CD4-positive, alpha-beta T cell treated with Interleukin-15 for 4 hours (primary cell): ENCODE measurements around the gene PMIS2.

Experiments used
- DNase-seq: peaks from one replicate; pipeline ENCODE4 v3.0.0-alpha.2; 2020; ENCODE audit warnings: low spot score

PMIS2 gene

DNA sequence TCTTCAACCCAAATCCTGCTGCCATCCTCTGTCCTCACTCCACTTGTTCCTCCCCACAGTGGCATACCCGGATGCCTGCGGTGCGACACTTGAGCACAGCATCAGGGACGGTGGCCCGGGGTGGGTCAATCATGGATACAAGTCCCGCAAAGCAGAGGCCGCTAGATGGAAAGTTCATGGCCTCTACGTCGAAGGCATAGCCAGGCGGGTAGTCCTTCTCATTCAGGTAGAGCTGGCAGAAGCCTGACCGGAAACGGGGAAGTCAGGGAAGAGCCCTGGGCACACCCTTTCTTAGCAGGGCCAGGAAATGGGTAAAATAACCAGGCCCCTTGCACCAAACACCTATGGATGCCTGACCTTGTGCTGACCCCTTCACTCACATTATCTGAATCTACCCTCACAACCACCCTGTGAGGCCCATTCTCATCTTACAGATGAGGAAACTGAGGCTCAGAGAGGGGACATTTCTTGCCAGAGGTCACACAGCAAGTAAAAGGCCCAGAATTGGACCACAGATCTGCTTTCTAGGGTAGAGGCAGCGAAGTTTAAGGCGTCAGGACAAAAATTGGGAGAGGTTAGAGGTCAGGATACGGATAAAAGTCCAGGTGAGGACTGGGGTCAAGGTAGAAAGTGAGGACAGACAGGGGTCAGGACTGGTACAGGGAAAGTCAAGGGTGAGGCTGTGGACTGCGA lies 29.0 kb upstream of the PMIS2 start:
- DNase-seq = no peak

DNA sequence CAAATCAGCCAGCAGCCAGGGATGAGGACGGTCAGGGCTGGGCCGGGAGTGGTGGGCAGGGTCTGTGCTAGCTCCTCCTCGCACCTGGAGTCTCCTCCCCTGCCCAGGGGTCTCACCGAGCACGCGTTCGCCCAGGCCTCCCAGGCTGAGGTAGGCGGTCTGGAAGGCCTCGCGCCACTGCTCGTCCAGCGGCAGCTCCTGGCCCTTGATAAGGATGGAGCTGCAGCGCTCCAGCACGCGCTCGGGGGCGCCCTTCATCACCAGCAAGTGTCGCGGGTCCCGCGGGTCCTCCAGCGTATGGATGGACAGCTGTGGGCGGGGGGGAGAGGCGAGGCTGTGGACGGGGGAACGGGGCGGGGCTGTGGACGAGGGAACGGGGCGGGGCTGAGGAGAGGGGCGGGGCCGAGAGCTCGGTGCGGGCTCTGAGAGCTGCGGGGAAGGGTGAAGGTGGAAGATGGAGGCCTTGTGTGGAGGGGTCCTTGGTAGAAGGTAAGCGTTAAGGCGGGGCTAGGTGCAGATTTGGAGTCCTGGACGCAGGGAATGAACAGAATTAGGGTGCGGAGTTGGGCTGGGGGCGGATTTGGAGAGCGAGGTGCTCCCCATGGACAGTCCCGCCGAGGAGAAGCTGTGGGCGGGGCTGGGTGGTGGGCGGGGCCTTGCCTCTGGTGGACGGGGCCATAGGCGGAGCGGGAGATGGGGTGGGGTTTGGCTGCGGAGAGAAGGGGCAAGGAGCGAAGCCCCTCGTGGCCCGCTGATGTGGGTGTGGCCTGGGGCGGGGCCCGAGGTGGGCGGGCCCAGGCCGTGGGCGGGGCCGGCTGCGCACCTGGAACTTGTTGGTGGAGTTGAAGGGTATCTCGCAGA lies 28.2 kb upstream of the PMIS2 start:
- peak; percentile 25 for DNase-seq

DNA sequence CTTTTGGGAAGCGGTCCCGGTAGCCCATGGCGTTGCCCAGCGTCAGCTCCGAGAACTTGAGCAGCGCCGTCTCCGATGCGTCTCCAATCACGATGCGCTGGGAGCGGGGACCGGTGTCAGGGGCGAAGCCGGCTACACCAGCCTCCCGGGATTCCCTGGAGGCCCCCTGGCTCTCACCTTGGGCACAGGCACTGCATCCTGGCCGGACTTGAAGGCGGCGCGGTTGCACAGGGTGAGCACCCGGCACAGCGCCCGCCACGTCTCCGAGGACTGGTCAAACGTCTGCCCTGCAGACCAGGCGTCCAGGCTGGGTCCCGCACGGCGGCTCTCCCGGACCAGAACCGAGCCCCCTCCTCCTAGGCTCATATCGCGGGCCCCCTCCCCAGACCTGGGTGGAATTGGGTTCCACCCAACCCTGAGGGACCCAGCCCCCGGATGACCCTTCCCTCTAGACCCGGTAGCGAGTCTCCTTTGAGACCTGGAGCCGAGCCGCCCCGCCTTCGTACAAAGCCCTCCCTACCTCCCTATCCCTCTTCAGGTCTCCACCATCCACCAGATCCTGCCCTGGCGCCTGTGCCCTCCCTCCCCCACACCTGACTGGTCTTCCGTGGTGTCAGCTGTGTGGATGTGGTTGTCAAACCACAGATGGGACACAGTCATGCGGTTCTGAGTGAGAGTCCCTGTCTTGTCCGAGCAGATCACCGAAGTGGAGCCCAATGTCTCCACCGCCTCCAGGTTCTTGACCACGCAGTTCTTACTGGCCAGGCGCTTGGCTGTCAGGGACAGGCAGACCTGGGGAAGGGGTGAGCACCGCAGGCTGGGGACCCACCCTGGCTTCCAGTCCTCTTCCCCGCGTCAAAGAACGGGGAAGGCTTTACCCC lies 27.3 kb upstream of the PMIS2 start:
- no peak for DNase-seq

DNA sequence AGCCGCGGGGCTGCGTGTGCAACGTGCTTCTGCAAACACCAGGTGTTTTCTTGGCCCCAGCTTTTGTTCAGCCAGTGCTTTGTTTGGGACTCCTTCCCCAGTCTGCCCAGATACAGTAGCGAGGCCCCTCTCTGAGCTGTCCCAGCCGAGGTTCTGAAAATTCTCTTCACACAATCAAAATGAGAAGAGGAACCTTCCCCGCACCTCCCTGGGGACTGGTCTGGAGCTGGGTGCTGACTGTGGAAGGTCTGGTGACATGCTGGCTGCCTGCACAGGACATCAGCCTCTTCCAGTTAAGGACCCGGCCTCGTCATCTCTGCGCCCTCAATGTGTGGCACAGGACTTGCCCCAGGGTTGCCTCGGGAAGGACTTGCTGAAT lies 26.7 kb upstream of the PMIS2 start:
- DNase-seq = no peak

DNA sequence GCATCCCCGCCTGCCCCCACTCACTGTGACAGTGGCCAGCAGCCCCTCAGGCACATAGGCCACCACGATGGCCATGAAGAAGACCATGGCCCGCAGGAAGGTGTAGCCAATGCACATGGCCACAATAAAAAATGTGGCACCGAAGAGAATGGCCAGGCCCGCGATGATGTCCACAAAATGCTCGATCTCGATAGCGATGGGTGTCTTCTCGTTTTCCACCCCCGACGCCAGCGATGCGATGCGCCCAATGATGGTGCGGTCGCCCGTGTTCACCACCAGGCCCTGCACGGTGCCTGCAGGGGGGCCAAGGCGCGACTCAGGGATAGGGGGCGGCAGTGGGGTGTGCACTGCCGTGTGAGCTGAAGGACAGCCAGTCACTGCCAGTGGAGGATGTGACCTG lies 26.2 kb upstream of the PMIS2 start:
- no peak for DNase-seq

DNA sequence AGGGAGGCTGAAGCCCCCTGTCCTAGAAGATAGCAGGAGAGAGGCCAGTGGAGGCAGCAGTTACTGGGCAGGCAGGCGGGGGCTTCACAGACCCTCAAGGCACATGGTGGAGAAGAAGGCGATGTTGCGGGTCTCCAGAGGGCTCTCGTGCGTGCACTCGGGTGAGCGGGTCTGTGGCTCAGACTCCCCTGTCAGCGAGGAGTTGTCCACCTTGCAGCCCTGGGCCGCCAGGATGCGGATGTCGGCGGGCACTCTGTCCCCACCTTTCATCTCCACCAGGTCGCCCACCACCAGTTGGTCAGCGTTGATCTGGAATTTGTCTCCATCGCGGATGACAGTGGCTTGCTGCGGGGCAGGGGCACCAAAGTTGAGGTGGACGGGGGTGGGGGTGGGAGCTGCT lies 25.7 kb upstream of the PMIS2 start:
- DNase-seq = no peak

DNA sequence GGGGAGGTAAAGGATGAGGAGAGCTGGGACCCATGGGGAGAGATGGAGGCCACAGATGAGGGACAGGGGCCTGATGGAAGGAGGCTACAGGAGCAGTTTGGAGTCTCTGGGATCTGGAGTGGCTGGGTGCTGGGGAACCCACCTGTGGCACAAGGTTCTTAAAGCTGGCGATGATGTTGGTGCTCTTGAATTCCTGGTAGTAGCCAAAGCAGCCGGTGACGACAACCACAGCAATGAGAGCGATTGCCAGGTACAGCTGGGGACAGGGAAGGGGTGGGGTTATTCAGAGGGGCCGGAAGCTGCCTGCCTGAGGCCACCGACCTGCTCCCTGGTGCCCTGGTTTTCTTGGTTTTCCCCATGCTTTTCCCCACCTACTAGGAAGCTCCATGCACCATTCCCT lies 25.3 kb upstream of the PMIS2 start:
- DNase-seq = no peak

DNA sequence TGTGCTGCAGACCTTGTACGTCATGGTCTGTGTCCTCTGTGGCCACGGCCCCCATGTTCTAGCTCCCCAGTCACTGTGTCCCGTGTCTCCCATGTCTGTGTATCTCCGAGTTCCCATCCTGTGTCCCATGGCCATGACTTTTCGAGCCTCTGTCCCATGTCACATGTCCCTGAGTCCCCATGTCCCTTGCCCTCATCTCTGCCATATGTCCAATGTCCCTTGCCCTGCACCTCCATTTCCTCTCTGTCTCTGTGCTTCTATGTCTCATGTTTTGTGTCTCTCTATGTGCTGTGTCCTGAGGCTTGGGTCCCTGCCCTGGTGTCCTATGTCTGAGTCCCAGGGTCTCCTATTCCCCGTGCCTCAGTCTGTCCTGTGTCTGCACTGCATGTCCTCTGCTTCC lies 24.5 kb upstream of the PMIS2 start:
- no peak for DNase-seq

DNA sequence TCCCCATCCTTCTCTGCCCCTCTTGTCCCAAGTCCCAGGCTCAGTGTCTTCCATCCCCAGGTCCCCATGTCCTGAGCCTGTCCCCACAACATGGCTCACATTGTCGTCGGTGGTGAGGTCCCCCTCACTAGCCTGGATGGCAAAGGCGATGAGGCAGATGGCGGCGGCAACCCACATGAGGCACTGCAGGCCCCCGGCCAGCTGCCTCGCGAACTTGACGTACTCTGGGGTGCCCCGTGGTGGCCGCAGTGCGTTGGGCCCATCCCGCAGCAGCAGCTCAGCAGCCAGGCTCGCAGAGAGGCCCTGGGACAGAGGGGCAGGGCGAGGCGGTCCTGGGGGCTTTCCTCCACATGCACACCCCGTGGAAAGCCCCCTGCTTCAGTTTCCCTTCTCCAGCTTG lies 23.6 kb upstream of the PMIS2 start:
- no peak for DNase-seq

DNA sequence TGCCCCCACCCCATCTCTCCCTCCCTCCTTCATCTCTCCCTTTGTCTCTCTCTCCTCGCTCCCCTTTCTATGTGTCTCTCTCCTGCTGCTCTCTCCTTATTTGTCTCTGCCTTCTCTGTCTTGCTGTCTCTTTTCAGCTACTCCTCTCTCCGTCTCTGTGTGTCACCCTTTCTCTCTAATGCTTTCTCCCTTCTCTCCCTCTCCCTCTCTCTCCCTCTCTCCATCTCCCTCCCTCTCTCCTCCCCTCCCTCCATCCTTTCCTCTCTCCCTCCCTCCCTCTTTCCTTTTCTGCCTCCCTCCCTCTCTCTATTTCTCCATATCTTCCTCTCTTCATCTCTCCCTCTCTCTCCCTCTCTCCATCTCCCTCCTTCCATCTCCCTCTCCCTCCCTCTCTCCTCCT lies 23.2 kb upstream of the PMIS2 start:
- no peak for DNase-seq

DNA sequence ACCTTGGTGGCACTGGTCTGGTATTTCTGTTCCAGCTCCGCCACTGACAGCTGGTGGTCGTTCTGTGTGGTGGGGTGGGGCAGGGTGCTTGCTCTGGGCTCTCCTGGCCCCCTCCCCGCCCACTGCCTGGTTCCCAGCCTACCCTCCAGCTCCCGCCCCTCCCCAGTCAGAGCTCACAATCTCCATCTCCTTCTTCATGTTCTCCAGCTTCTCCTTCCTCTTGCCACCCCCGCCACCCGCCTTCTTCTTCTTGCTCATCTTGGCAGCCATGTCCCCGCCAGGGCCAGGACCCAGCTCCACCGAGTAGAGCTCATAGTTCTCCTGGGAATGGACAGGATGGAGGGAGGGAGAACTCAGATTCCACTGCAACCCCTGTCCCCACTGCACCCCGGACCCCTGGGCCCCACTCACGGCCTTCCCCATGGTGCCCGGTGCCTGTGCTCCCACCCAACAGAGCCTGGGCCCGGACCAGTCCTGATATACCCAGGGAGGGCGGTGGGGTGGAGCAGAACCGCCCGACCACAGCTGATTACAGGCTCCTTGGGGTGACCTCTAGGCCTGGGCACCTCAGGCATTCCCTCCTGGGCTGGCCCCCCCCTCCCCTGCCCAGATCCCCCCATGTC lies 22.7 kb upstream of the PMIS2 start, which contains the start of gene ATP4A:
TSS of gene ATP4A (minus strand) at position 452 of the 623 bp plus-strand sequence. CDS start at position 423, 29 bp downstream.
- no peak for DNase-seq

DNA sequence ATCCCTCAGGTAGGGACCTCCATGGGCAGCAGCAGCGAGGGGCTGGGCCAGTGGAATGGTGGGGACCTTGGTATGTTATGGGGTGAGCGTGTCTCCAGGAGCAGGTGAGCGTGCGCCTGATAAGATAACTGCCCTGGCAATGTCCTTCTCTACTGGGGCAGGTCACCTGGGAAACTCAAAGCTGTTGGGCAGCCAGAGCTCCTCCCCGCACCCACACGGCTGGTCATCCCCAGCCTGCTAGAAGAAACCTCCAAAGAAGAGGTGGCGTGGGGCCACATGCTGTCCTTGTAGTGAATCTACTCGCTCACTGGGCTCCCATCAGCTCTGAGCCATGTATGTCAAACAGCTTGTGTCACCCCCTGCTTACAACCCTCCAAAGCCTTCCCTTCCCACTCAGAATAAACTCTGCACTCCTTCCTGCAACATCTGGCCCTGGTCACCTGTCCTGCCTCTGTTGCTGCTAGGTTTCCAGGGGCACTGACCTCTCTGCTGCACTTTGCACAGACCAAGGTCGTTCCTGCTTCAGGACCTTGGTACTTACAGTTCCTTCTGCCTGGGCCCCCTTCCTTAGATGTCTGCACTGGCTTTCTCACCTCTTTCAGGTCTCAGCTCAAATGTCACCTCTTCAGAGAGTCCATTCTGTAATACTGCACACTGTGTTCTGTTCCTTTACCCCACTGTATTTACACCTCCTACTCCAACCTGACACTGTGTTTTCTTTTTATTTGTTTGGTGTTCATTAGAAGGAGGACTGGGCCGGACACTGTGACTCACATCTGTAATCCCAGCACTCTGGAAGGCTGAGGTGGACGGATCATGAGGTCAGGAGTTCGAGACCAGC lies 20.7 kb upstream of the PMIS2 start:
- no peak for DNase-seq

DNA sequence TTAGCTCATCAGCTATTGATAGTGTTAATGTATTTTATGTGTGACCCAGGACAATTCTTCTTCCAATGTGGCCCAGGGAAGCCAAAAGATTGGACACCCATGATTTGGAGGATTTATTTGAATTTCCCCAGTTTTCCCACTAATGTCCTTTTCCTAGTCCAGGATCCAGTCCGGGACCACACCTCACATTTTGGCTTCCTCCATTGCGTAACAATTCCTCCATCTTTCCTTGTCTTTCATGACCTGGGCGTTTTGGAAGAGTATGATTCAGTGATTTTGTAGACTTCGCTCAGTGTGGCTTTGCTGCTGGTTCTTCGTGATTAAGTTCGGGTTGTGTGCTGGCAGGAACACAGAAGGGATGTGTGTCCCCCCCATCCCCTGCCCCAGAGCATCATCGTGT lies 19.2 kb upstream of the PMIS2 start:
- DNase-seq = no peak

DNA sequence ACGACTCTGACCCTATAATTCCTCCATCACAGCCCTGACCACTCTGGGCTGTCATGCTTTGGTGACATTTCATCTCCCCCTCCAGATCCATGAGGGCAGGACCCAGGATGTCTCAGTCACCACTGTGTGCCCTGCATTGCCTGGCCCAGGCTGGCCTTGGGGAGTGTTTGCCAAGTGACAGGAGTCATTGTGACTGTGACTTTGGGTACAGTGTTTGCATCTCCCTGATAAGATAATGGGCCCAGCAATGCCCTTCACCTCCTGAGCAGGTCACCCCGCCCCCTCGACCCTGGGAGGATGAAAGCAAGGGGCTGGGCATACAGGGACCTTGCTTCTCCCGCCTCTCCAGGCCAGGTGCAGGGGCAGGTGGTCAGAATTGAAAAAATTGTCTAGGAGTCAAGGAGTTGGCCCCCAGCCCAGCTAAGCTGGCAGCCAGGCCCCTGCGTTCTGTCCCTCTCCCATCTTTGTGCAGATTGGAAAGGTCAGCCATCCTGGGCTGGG lies 16.6 kb upstream of the PMIS2 start:
- no peak for DNase-seq

DNA sequence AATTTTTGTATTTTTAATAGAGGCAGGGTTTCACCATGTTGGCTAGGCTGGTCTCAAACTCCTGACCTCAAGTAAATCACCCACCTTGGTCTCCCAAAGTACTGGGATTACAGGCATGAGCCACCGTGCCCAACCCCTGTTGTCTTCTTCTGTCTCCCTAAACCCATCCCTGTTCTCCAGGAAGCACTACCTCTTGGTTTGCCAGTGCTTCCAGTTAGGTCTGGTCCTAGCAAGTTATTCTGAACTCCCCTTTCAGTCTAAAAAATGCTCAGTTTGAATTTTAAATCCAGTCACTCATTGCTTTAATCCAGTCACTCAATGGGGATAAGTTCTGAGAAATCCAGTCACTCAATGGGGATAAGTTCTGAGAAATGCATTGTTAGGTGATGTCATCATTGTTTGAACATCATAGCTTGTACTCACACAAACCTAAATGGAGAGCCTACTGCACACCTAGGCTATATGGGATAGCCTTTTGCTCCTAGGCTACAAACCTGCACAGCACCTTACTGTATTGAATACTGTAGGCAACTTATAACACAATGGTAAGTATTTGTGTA lies 14.5 kb upstream of the PMIS2 start:
- DNase-seq = no peak

DNA sequence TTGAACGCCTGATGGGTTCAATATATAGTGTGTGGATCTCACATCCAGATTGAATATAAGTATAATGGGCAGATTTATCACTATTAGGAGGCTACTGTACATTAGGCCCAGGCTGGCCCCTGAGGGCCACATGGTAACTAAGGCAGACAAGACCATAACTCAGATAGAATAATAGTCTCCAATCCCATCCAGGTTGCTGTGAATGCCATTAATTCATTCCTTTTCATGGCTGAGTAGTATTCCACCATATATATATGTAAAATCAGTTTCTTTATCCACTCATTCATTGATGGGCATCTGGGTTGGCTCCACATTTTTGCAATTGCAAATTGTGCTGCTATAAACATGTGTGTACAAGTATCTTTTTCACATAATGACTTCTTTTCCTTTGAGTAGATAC lies 8.1 kb upstream of the PMIS2 start:
- DNase-seq = no peak

DNA sequence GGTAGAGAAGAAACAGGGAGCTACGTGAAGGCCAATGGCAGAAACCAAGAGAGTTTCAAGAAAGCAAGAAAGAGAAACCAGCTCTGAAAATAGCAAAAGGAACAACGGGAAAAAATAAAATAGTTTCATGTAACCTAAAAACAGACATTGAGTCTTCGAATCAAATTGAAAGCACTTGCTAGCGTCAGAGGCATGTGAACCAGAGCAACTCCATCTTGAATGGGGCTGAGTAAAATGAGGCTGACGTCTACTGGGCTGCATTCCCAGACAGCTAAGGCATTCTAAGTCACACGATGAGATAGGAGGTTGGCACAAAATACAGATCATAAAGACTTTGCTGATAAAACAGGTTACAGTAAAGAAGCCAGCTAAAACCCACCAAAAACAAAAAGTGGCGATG lies 7.3 kb upstream of the PMIS2 start:
- no peak for DNase-seq

DNA sequence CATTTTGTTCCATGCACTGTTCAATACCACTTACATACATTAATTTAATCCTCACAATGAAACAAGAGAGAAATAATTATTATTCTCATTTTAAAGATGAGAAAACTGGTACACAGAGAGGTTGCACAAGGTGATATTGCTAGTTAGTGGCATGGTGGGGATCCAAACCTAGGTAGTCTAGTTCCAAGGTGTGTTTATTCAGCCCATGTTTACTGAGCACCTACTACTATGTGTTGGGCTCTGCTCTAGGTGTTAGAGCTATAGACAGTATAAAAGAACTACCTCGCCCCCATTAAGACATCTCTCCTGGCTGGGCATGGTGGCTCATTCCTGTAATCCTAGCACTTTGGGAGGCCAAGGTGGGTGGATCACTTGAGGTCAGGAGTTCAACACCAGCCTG lies 3.2 kb upstream of the PMIS2 start:
- DNase-seq = no peak

DNA sequence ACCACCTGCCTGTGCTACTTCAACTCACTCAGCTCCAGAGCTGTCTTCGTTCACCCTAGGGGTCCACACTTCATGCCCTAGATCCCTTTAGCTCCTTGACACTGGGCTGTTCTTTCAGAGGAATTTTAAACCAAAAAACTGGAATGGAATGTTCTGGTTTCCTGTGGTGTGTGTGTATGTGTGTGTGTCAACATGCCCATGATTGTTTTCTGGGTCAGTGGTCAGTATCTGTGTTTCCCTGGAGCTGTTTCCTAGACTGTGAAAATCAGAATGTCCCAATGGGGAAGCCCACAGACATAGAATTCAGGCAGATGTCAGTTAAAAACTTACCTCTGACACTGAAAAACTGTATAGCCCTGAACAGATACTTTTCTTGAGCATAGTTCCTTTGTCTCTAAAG lies 1.3 kb downstream of the PMIS2 start:
- DNase-seq = no peak

DNA sequence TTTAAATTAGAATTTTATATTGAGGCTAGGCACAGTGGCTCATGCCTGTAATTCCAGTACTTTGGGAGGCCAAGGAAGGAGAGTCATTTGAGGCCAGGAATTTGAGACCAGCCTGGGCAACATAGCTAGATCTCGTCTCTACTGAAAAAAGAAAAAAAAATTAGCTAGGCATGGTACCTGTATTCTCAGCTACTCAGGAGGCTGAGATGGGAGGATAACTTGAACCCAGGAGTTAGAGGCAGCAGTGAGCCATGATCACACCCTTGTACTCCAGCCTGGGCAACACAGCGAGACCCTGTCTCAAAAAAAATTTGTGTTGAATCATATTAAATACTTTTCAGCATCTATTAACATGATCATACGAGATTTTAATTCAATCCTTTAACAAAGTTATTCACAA lies 4.9 kb downstream of the PMIS2 start:
- no peak for DNase-seq

DNA sequence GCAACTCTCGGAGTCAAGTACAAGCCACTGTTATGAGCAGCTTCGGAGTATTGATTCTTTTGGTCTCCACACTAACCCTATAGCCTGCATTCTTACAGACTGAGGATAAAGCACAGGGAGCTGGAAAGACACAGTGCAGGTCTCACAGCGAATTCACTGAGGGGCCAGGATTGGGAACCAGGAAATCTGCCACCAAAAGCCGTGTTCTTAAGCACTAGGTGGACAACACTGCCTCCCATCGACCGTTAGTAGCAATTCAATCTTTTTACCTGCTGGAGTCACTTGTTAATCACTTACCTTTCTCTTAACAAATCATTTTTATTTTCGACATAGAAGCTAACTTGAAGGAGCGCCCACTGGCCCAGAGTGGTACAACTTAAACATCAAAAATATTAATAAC lies 6.3 kb downstream of the PMIS2 start:
- DNase-seq = peak; percentile 25
